SIG-M5 (cell line): Measurements from ENCODE around the gene CYB561D2.

Experiments used
- DNase-seq: peaks from one replicate; lab custom pipeline; 2025; lab: John Stamatoyannopoulos, UW

CYB561D2 gene

GRCh38 chr3:50365842-50366220 lies 15.2 kb downstream of the CYB561D2 start:
- DNase-seq: no peak

GRCh38 chr3:50369012-50369670 lies 18.5 kb downstream of the CYB561D2 start:
- no peak for DNase-seq

GRCh38 chr3:50370594-50370993 lies 19.9 kb downstream of the CYB561D2 start:
- DNase-seq: no peak

GRCh38 chr3:50371133-50371685 lies 20.5 kb downstream of the CYB561D2 start:
- DNase-seq: no peak

- DNase-seq: no peak
Measured at GRCh38 chr3:50372349-50372748, 21.7 kb downstream of the CYB561D2 start.

GRCh38 chr3:50373146-50374051 lies 22.7 kb downstream of the CYB561D2 start:
- no peak for DNase-seq

GRCh38 chr3:50374363-50375257 lies 23.9 kb downstream of the CYB561D2 start:
- no peak for DNase-seq

- DNase-seq: no peak
Measured at GRCh38 chr3:50375258-50375931, 24.7 kb downstream of the CYB561D2 start.

- DNase-seq: no peak
Measured at GRCh38 chr3:50378024-50378423, 27.4 kb downstream of the CYB561D2 start.

GRCh38 chr3:50378757-50379156 lies 28.1 kb downstream of the CYB561D2 start:
- no peak for DNase-seq

- no peak for DNase-seq
Measured at GRCh38 chr3:50380405-50381085, 29.9 kb downstream of the CYB561D2 start.

- no peak for DNase-seq
Measured at GRCh38 chr3:50381383-50381782, 30.7 kb downstream of the CYB561D2 start.

GRCh38 chr3:50382722-50383121 lies 32.1 kb downstream of the CYB561D2 start:
- no peak for DNase-seq

GRCh38 chr3:50383750-50384149 lies 33.1 kb downstream of the CYB561D2 start:
- DNase-seq: no peak

GRCh38 chr3:50385754-50386153 lies 35.1 kb downstream of the CYB561D2 start:
- no peak for DNase-seq

- DNase-seq: no peak
Measured at GRCh38 chr3:50388016-50388719, 37.5 kb downstream of the CYB561D2 start.

GRCh38 chr3:50388720-50389413 lies 38.2 kb downstream of the CYB561D2 start:
- DNase-seq: no peak

GRCh38 chr3:50389414-50389767 lies 38.7 kb downstream of the CYB561D2 start:
- no peak for DNase-seq

- DNase-seq: no peak
Measured at GRCh38 chr3:50390508-50391224, 40.0 kb downstream of the CYB561D2 start.
